Endothelial cell (in vitro differentiated cells): Measurements from ENCODE around the gene PRDM5. TPM values are rescaled to one million over a fixed set of nuclear protein-coding genes. Genes with fewer than 3 reads are reported as not detected.

Source experiments
- DNase-seq: peaks from one replicate; pipeline ENCODE4 v3.0.0; 2021; ENCODE audit warnings: low spot score
- H3K27ac Mint-ChIP-seq: one replicate; pipeline ENCODE4 v1.8.0; 2021; ENCODE audit warnings: mixed read lengths, inconsistent platforms; ENCODE audit not compliant: unreplicated experiment
- H3K27me3 Mint-ChIP-seq: one replicate; pipeline ENCODE4 v1.8.0; 2021; ENCODE audit warnings: mild to moderate bottlenecking, moderate library complexity, mixed read lengths, inconsistent platforms; ENCODE audit not compliant: unreplicated experiment
- H3K36me3 Mint-ChIP-seq: one replicate; pipeline ENCODE4 v1.8.0; 2021; ENCODE audit warnings: mild to moderate bottlenecking, low read depth, mixed read lengths, inconsistent platforms; ENCODE audit not compliant: unreplicated experiment
- H3K4me1 Mint-ChIP-seq: one replicate; pipeline ENCODE4 v1.8.0; 2021; ENCODE audit warnings: mild to moderate bottlenecking, mixed read lengths, inconsistent platforms; ENCODE audit not compliant: unreplicated experiment
- H3K4me3 Mint-ChIP-seq: one replicate; pipeline ENCODE4 v1.8.0; 2021; ENCODE audit warnings: mild to moderate bottlenecking, mixed read lengths, inconsistent platforms; ENCODE audit not compliant: unreplicated experiment
- H3K9me3 Mint-ChIP-seq: one replicate; pipeline ENCODE4 v1.8.0; 2021; ENCODE audit warnings: mixed read lengths, inconsistent platforms; ENCODE audit not compliant: unreplicated experiment
- CTCF ChIP-seq: fragments of 200-600 bp; sonication (generic); IDR thresholded peaks from one replicate; pipeline ENCODE4 v1.5.0; 2021; ENCODE audit warnings: antibody characterized with exemption; ENCODE audit not compliant: unreplicated experiment
- total RNA-seq: library from RNA; stranded (reverse); fragmentation: NEBNext Ultra II Directional; extraction: Animal tissue kit (Norgen Biotek cat#: 25700); gene quantifications from one replicate; pipeline ENCODE4 v1.2.1, GENCODE V29; 2021; ENCODE audit not compliant: unreplicated experiment

The PRDM5 gene
- total RNA-seq, 1 donor from 2014 or later = 17.0 TPM

GRCh38 chr4:120929847-120930246 is 7.3 kb upstream of the PRDM5 start:
- H3K9me3 Mint-ChIP-seq = no peaks in the 10 kb centered on the region
- TF ChIP-seq CTCF = no peak
- DNase-seq = no peak
- H3K27ac Mint-ChIP-seq = no peak overlapping the region
- H3K27me3 Mint-ChIP-seq = peaks cover 4% of the 10 kb centered on the region
- H3K4me1 Mint-ChIP-seq = no peaks in the 10 kb centered on the region
- H3K4me3 Mint-ChIP-seq = no peak overlapping the region
- H3K36me3 Mint-ChIP-seq = no peaks in the 10 kb centered on the region

- no peak overlapping the region for H3K4me3 Mint-ChIP-seq
- DNase-seq = no peak
- H3K4me1 Mint-ChIP-seq = peaks cover 11% of the 10 kb centered on the region
- no peak for TF ChIP-seq CTCF
- H3K27me3 Mint-ChIP-seq = peaks cover 6% of the 10 kb centered on the region
- no peaks in the 10 kb centered on the region for H3K36me3 Mint-ChIP-seq
- no peak overlapping the region for H3K27ac Mint-ChIP-seq
- no peaks in the 10 kb centered on the region for H3K9me3 Mint-ChIP-seq
Measured at GRCh38 chr4:120927801-120928409, 5.4 kb upstream of the PRDM5 start.

GRCh38 chr4:120926358-120927025 is 4.0 kb upstream of the PRDM5 start:
- DNase-seq = no peak
- peaks cover 15% of the 10 kb centered on the region for H3K4me1 Mint-ChIP-seq
- H3K9me3 Mint-ChIP-seq = no peaks in the 10 kb centered on the region
- peaks cover 12% of the 10 kb centered on the region for H3K27me3 Mint-ChIP-seq
- TF ChIP-seq CTCF = no peak
- peak overlapping the region; percentile 14 for H3K27ac Mint-ChIP-seq
- peaks cover 5% of the 10 kb centered on the region for H3K36me3 Mint-ChIP-seq
- H3K4me3 Mint-ChIP-seq = no peak overlapping the region

GRCh38 chr4:120924931-120925330 is 2.4 kb upstream of the PRDM5 start:
- Mint-ChIP-seq H3K27ac (no peak overlapping the region), H3K4me1 (peaks cover 19% of the 10 kb centered on the region), H3K27me3 (peaks cover 13% of the 10 kb centered on the region), H3K9me3 (no peaks in the 10 kb centered on the region), H3K4me3 (no peak overlapping the region), H3K36me3 (peaks cover 5% of the 10 kb centered on the region)
- TF ChIP-seq CTCF = no peak
- no peak for DNase-seq

GRCh38 chr4:120923207-120923522 is 639 bp upstream of the PRDM5 start:
- no peak for DNase-seq
- H3K4me3 Mint-ChIP-seq = peak overlapping the region; percentile 92
- peak overlapping the region; percentile 96 for H3K27ac Mint-ChIP-seq
- H3K27me3 Mint-ChIP-seq = peaks cover 12% of the 10 kb centered on the region
- H3K9me3 Mint-ChIP-seq = no peaks in the 10 kb centered on the region
- H3K4me1 Mint-ChIP-seq = peaks cover 30% of the 10 kb centered on the region
- H3K36me3 Mint-ChIP-seq = peaks cover 5% of the 10 kb centered on the region
- no peak for TF ChIP-seq CTCF
